GM10266 (cell line): ENCODE results near the gene PCDHGA4.
"Not testable (repeated sequence)": the region's sequence is repeated elsewhere in the genome, so short reads cannot be mapped to it uniquely, and the experiment has no call there.

ENCODE experiments used
- DNase-seq: peaks from one replicate; pipeline ENCODE4 v3.0.0; 2012; ENCODE audit errors: extremely low spot score
- CTCF ChIP-seq: IDR thresholded peaks from 2 replicates; pipeline ENCODE4 v1.5.1; 2012; ENCODE audit warnings: mild to moderate bottlenecking, low read depth; ENCODE audit not compliant: control insufficient read depth, insufficient read depth; ENCODE audit errors: missing control alignments

The PCDHGA4 gene

DNA sequence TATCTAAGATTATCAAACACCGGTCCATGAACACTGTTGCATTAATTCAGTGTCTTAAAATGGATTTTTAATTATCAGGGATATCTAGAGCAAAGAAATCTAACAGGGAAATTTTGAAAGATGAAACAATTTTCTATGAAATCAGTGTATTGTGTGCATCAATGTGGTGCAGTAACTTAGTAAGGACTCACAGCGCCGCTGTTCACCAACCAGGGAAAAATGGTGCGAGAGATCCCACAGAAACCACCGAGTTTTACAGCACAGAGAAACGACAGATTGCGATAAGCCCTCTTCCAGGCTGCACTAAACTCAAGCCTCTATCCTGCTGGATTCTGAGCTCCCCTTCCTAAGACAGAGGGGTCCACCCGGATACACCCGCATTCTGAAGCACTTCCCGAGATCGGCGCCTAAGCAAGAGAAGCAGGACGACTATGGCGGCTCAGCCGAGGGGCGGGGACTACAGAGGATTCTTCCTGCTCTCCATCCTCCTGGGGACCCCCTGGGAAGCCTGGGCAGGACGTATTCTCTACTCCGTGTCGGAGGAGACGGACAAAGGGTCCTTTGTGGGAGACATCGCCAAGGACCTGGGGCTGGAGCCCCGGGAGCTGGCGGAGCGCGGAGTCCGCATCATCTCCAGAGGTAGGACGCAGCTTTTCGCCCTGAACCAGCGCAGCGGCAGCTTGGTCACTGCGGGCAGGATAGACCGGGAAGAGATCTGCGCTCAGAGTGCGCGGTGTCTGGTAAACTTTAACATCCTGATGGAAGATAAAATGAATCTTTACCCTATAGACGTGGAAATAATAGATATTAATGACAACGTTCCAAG, 27.9 kb downstream of the PCDHGA4 start, which contains the start of gene PCDHGA7:
TSS of gene PCDHGA7 (plus strand) at position 274 of the 826 bp plus-strand sequence. CDS start at position 432, 158 bp downstream.
- TF ChIP-seq CTCF = no peak
- DNase-seq = no peak

DNA sequence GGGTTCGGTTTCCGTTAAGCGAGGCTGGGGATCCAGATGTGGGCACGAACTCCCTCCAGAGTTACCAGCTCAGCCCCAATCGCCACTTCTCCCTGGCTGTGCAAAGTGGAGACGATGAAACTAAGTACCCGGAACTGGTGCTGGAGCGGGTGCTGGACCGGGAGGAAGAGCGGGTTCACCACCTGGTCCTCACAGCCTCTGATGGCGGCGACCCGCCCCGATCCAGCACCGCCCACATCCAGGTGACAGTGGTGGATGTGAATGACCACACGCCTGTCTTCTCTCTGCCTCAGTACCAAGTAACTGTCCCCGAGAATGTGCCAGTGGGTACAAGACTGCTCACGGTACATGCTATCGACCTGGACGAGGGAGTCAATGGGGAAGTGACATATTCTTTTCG, 28.5 kb downstream of the PCDHGA4 start:
- no peak for TF ChIP-seq CTCF
- DNase-seq = no peak

GRCh38 chr5:141384471-141385267, 29.8 kb downstream of the PCDHGA4 start:
- no peak for TF ChIP-seq CTCF

DNA sequence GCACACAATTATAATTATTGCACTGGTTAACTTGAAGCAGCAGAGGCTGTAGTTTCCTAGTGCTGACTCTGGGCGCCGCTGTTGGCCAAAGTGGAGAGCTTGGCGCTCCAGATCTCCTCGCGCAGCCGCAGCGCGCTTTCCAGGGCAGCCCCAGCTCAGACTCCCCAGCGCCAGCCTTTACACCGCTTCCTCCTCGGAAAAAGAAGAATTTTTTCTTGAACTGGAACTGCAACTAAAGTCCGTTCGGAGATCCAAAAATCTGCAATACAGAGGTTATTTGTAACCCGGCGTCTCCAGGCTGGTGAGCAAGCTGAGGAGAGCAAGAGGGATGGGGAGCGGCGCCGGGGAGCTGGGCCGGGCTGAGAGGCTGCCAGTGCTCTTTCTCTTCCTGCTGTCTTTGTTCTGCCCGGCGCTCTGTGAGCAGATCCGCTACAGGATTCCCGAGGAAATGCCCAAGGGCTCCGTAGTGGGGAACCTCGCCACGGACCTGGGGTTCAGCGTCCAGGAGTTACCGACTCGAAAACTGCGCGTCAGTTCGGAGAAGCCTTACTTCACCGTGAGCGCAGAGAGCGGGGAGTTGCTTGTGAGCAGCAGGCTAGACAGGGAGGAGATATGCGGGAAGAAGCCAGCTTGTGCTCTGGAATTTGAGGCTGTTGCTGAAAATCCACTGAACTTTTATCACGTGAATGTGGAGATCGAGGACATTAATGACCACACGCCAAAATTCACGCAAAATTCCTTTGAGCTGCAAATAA, 32.9 kb downstream of the PCDHGA4 start, which contains the start of gene PCDHGB4:
TSS of gene PCDHGB4 (plus strand) at position 142 of the 755 bp plus-strand sequence. CDS start at position 329, 187 bp downstream.
- not testable (repeated sequence) for DNase-seq

More at GRCh38 chr5:141384471-141385267, 29.8 kb downstream of the PCDHGA4 start:
- no peak for DNase-seq

- no peak for DNase-seq
- TF ChIP-seq CTCF = no peak
Observed at GRCh38 chr5:141388661-141389060, 33.8 kb downstream of the PCDHGA4 start.

GRCh38 chr5:141389153-141390042, 34.6 kb downstream of the PCDHGA4 start:
- TF ChIP-seq CTCF = no peak
- no peak for DNase-seq
